ENCODE data around the gene IL1B. TPM values are rescaled to one million over a fixed set of nuclear protein-coding genes. Genes with fewer than 3 reads are reported as not detected.

The IL1B gene
- total RNA-seq, 1 donor from 2014 or later = not detected

DNA sequence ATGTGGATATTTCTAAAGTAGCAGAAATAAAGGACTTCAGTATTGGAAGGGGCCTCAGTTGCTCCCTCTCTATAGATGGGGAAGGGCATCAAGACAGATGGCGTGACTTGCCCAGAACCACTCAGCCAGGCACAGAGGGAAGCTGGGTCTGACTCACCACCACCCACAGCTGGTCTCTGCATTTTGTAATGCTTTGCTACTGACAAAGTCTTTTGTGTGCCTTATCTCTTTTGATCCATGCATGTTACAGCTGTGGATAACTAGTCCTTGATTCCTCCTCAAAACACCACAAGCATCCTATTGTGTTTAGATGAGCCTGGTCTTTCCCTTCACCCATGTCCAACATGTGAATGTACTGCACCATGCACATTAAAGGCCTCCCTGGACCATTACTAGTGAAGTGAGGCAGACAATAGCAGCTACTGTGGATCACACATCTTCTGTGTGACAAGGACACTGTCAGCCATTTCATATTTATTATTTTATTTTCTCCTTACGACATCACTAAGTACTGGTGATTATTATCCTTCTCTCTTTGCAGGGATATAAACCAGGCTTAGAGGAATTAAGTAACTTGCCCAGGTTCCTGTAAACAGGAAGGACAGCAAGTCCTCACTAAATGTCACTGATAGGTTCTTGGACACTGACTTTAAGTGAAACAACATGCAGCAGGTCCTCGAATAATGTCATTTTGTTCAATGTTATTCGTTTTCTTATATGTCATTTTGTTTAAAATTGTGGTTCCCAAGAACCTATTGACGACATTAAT, 44.8 kb upstream of the IL1B start:
- TF ChIP-seq, protein P1, sequence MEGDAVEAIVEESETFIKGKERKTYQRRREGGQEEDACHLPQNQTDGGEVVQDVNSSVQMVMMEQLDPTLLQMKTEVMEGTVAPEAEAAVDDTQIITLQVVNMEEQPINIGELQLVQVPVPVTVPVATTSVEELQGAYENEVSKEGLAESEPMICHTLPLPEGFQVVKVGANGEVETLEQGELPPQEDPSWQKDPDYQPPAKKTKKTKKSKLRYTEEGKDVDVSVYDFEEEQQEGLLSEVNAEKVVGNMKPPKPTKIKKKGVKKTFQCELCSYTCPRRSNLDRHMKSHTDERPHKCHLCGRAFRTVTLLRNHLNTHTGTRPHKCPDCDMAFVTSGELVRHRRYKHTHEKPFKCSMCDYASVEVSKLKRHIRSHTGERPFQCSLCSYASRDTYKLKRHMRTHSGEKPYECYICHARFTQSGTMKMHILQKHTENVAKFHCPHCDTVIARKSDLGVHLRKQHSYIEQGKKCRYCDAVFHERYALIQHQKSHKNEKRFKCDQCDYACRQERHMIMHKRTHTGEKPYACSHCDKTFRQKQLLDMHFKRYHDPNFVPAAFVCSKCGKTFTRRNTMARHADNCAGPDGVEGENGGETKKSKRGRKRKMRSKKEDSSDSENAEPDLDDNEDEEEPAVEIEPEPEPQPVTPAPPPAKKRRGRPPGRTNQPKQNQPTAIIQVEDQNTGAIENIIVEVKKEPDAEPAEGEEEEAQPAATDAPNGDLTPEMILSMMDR (IDR thresholded peaks at IDR 0.05) = no peak
- Mint-ChIP-seq H3K4me3 (ENCODE audit: unreplicated experiment) (no peak overlapping the region), H3K27me3 (ENCODE audit: unreplicated experiment) (no peaks in the 10 kb centered on the region), H3K9me3 (ENCODE audit: unreplicated experiment) (no peaks in the 10 kb centered on the region), H3K4me1 (ENCODE audit: unreplicated experiment) (peaks cover 18% of the 10 kb centered on the region), H3K27ac (ENCODE audit: unreplicated experiment) (no peak overlapping the region), H3K36me3 (ENCODE audit: unreplicated experiment) (no peaks in the 10 kb centered on the region)
- DNase-seq (ENCODE audit: extremely low spot score, unreplicated experiment) = no peak

GRCh38 chr2:112880696-112881095, 44.1 kb upstream of the IL1B start:
- Mint-ChIP-seq H3K9me3 (ENCODE audit: unreplicated experiment) (no peaks in the 10 kb centered on the region), H3K27me3 (ENCODE audit: unreplicated experiment) (no peaks in the 10 kb centered on the region), H3K4me1 (ENCODE audit: unreplicated experiment) (peaks cover 18% of the 10 kb centered on the region), H3K36me3 (ENCODE audit: unreplicated experiment) (no peaks in the 10 kb centered on the region), H3K27ac (ENCODE audit: unreplicated experiment) (no peak overlapping the region), H3K4me3 (ENCODE audit: unreplicated experiment) (no peak overlapping the region)
- no peak for DNase-seq (ENCODE audit: extremely low spot score, unreplicated experiment)
- TF ChIP-seq, protein P1 (IDR thresholded peaks at IDR 0.05) = no peak

DNA sequence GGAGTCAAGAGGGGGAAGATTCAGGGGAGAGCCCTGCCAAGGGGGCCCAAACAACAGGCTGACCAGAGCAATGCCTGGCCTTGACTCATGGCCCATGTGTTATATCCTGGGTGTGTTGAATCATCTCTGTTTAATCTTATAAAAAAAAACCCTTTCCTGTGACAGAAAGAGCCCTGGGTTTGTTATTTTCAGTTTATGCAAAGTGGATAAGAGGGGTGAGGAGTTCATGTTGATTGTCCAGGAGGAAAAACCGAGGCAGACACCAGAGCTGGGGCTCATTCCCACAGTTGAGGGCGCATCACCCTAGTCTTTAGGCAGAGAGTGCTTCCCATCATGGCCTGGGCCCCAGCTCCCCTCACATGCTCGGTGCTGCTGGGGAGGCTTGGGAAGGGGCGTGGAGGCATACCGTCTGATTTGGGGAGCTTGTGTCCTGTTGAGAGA, 43.5 kb upstream of the IL1B start:
- Mint-ChIP-seq H3K4me1 (ENCODE audit: unreplicated experiment) (peaks cover 18% of the 10 kb centered on the region), H3K36me3 (ENCODE audit: unreplicated experiment) (no peaks in the 10 kb centered on the region), H3K27me3 (ENCODE audit: unreplicated experiment) (no peaks in the 10 kb centered on the region), H3K9me3 (ENCODE audit: unreplicated experiment) (no peaks in the 10 kb centered on the region), H3K27ac (ENCODE audit: unreplicated experiment) (no peak overlapping the region), H3K4me3 (ENCODE audit: unreplicated experiment) (no peak overlapping the region)
- DNase-seq (ENCODE audit: extremely low spot score, unreplicated experiment) = no peak
- TF ChIP-seq, protein P1 (IDR thresholded peaks at IDR 0.05) = no peak

DNA sequence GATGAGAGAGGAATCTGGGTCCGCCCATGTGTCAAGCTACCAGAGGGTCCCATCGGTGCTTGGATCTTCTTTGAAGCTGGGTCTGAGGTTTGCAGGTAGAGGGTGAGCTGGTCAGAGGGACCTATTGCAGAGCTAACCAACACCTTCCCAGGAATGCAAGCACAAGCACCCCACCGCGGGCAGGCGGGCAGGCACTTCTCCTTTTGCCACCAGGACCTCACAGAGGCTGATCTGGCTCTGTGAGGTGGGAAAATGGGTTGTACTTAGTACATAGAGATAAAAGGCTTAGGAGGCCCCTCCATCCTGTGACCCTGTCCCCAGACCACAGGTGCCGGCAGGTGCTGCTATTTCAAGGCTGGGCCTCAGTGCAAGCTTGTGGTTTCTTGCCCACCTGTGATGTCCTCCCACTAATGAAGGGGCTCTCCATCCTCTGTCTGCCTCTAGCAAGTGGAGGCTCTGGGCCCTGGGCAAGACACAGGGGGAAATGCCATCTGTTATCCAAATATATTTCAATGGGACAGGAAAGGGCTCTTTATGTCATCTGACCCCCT, 43.0 kb upstream of the IL1B start:
- TF ChIP-seq, protein P1 (IDR thresholded peaks at IDR 0.05) = no peak
- no peak overlapping the region for H3K4me3 Mint-ChIP-seq (ENCODE audit: unreplicated experiment)
- no peaks in the 10 kb centered on the region for H3K36me3 Mint-ChIP-seq (ENCODE audit: unreplicated experiment)
- DNase-seq (ENCODE audit: extremely low spot score, unreplicated experiment) = no peak
- no peaks in the 10 kb centered on the region for H3K27me3 Mint-ChIP-seq (ENCODE audit: unreplicated experiment)
- H3K4me1 Mint-ChIP-seq (ENCODE audit: unreplicated experiment) = peaks cover 18% of the 10 kb centered on the region
- no peaks in the 10 kb centered on the region for H3K9me3 Mint-ChIP-seq (ENCODE audit: unreplicated experiment)
- no peak overlapping the region for H3K27ac Mint-ChIP-seq (ENCODE audit: unreplicated experiment)

DNA sequence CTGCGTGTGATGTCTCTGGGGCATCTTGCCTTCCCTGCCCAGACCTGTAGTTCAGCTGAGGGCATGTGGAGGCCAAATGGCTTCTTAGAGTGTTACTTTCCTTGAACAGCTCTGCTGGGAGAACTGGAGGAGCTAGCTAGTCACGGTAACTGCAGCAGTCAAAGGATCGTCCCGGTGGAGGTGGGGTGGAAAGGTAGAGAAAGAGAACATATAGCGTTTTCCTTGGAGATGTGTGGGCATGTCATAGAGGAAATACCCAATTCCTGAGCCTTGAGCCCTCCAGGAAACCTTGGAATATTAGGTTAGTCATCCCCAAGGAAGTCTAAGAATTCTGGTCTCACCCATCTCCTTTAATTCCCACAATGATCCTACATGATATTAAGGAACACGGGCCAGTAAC, 40.8 kb upstream of the IL1B start:
- TF ChIP-seq, protein P1 (IDR thresholded peaks at IDR 0.05) = no peak
- H3K27me3 Mint-ChIP-seq (ENCODE audit: unreplicated experiment) = no peaks in the 10 kb centered on the region
- H3K36me3 Mint-ChIP-seq (ENCODE audit: unreplicated experiment) = no peaks in the 10 kb centered on the region
- H3K27ac Mint-ChIP-seq (ENCODE audit: unreplicated experiment) = no peak overlapping the region
- H3K4me1 Mint-ChIP-seq (ENCODE audit: unreplicated experiment) = peaks cover 18% of the 10 kb centered on the region
- H3K4me3 Mint-ChIP-seq (ENCODE audit: unreplicated experiment) = no peak overlapping the region
- H3K9me3 Mint-ChIP-seq (ENCODE audit: unreplicated experiment) = peaks cover 11% of the 10 kb centered on the region
- DNase-seq (ENCODE audit: extremely low spot score, unreplicated experiment) = no peak

Data from osteocyte (in vitro differentiated cells).